Right forelimb (tissue), 1 donor: ENCODE measurements around the gene SLC12A7.
A peak's percentile ranks its signal among the peaks of the same experiment; 100 is the strongest.

Experiments
- DNase-seq: peaks from one replicate; pipeline ENCODE4 v3.0.0-alpha.2; 2018

The SLC12A7 gene

GRCh38 chr5:1124205-1125029, 12.6 kb upstream of the SLC12A7 start:
- DNase-seq: no peak

GRCh38 chr5:1123418-1124147, 11.7 kb upstream of the SLC12A7 start:
- DNase-seq: no peak

GRCh38 chr5:1122511-1123294, 10.8 kb upstream of the SLC12A7 start:
- DNase-seq: no peak

GRCh38 chr5:1121891-1122290, 10.0 kb upstream of the SLC12A7 start:
- DNase-seq: no peak

GRCh38 chr5:1121044-1121443, 9.2 kb upstream of the SLC12A7 start:
- no peak for DNase-seq

GRCh38 chr5:1120236-1120999, 8.6 kb upstream of the SLC12A7 start:
- no peak for DNase-seq

GRCh38 chr5:1119312-1119831, 7.5 kb upstream of the SLC12A7 start:
- DNase-seq: no peak

- no peak for DNase-seq
Measured at GRCh38 chr5:1118738-1119137, 6.9 kb upstream of the SLC12A7 start.

- peak; percentile 73 for DNase-seq
Measured at GRCh38 chr5:1118231-1118698, 6.4 kb upstream of the SLC12A7 start.

GRCh38 chr5:1116977-1117376, 5.1 kb upstream of the SLC12A7 start:
- no peak for DNase-seq

- DNase-seq: no peak
Measured at GRCh38 chr5:1116109-1116740, 4.4 kb upstream of the SLC12A7 start.

GRCh38 chr5:1115123-1115815, 3.4 kb upstream of the SLC12A7 start:
- no peak for DNase-seq

GRCh38 chr5:1113805-1114586, 2.1 kb upstream of the SLC12A7 start:
- DNase-seq: no peak

- DNase-seq: no peak
Measured at GRCh38 chr5:1113332-1113690, 1.4 kb upstream of the SLC12A7 start.

- DNase-seq: no peak
Measured at GRCh38 chr5:1112596-1113331, 901 bp upstream of the SLC12A7 start.

- DNase-seq: peak; percentile 74
Measured at GRCh38 chr5:1111241-1111726, 579 bp downstream of the SLC12A7 start.

- no peak for DNase-seq
Measured at GRCh38 chr5:1110307-1111240, 1.3 kb downstream of the SLC12A7 start.
